ENCODE data around the gene LAIR1.

Gene LAIR1

GRCh38 chr19:54403054-54403453 lies 38.3 kb upstream of the LAIR1 start:
- no peak overlapping the region for H3K27ac ChIP-seq
- no peak for TF ChIP-seq CTCF (conservative IDR thresholded peaks at IDR 0.05)

DNA sequence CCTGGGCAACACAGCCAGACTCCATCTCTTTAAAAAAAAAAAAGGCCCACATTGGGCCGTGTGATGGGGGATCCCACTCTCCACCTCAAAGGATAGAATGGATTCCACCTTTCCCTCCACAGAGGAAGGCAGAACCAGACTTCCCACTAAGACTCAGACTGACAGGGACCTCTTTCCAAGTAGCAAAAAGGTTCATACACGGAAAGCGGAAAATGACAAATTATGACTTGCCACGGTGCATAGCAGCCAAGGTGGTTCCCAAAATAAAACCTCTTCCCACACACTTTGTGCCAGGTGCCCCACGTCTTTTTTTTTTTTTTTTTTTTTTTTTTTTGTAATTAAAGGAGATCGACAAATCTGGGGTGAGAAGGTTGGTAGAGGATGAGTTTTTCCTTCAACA lies 36.2 kb upstream of the LAIR1 start:
- H3K27ac ChIP-seq: no peak overlapping the region
- no peak for TF ChIP-seq CTCF (conservative IDR thresholded peaks at IDR 0.05)

DNA sequence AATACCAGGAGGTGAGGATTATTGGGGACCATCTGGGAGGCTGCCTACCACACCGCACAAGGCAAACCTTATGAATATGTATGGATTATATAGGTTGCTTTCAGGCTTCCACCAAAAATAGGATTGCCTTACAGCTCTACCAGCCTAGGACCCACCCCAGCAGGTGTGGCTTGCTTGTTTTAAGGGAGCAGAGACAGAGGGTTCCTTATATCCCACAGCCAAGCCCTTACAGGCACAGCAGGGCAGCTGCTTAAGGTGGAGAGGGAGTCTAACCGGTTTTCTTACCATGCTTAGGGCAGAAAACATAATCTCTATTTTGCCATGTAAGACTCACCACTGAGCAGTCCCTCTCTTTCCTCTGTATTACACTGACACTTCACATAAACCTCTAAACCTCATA lies 34.5 kb upstream of the LAIR1 start:
- no peak for TF ChIP-seq CTCF (conservative IDR thresholded peaks at IDR 0.05)

GRCh38 chr19:54395685-54396084 lies 31.0 kb upstream of the LAIR1 start:
- no peak for TF ChIP-seq CTCF (conservative IDR thresholded peaks at IDR 0.05)
- H3K27ac ChIP-seq: no peak overlapping the region

More for the DNA sequence above, 34.5 kb upstream of the LAIR1 start:
- H3K27ac ChIP-seq: no peak overlapping the region

GRCh38 chr19:54393381-54393780 lies 28.6 kb upstream of the LAIR1 start:
- no peak for TF ChIP-seq CTCF (conservative IDR thresholded peaks at IDR 0.05)
- H3K27ac ChIP-seq: no peak overlapping the region

GRCh38 chr19:54392105-54392504 lies 27.4 kb upstream of the LAIR1 start:
- TF ChIP-seq CTCF (conservative IDR thresholded peaks at IDR 0.05): no peak
- H3K27ac ChIP-seq: no peak overlapping the region

GRCh38 chr19:54391589-54392061 lies 26.9 kb upstream of the LAIR1 start:
- H3K27ac ChIP-seq: no peak overlapping the region
- TF ChIP-seq CTCF (conservative IDR thresholded peaks at IDR 0.05): no peak

All from VCaP (cell line).